Measurements from ENCODE around the gene PIGC. TPM values are rescaled to one million over a fixed set of nuclear protein-coding genes. Genes with fewer than 3 reads are reported as not detected.

The PIGC gene
- total RNA-seq = 20.4 and 23.9 TPM in 2 replicates

DNA sequence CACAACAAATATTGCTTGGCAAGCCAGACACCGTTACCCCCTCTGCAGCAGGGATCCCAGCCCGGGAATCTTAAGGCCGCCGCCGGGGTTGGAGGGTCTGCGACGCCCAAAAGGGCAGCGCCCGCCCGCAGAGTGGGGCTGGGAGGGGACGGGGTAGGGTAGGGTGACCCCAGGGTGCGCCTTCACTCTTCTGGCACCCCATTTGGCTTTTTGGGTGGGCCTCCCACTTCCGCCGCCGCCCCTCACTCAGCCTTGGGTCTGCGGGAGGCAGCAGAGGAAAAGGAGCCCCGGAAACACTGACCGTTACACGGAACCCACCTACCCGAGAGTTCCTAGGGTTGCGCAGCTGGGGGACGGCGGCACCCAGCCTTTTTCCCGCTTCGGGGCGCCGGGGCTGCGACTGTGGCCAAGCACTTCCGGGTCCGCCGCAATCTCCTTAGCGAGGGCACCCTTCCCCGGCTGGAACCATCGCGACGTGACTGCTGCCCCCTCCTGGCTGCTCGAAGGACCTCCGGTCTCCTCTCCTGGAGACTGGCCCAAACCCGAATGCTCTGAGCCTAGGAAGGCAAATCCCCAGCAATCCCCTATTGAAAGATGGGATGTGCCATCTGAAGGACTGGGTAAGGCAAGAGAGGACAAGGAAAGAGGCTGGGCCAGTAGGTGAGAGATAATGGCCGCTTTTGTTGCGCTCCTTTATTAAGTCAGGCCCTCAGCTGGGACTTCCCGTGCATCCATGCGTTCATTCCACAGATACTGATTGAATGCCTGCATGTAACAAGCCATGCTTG lies at the start of gene PIGC:
TSS of gene PIGC (minus strand) at position 404 of the 788 bp plus-strand sequence. CDS start 1,447 bp downstream, outside the sequence.
- peaks cover 27% of the 10 kb centered on the region for H3K36me3 Mint-ChIP-seq (ENCODE audit: low read depth)
- peak; percentile 97 for DNase-seq
- H3K9me3 Mint-ChIP-seq = peaks cover 6% of the 10 kb centered on the region
- H3K4me1 Mint-ChIP-seq = peaks cover 27% of the 10 kb centered on the region
- H3K27ac Mint-ChIP-seq = peak within 1 kb of the TSS; percentile 88
- no peaks in the 10 kb centered on the region for H3K27me3 Mint-ChIP-seq
- intact Hi-C loops (cut with micrococcal nuclease) = loop anchor here (1.0 to 10.0 kb wide), 5 partner anchors 15 to 639 kb away; no protein-coding TSS in a partner anchor
- H3K4me3 Mint-ChIP-seq = peak within 1 kb of the TSS; percentile 91

DNA sequence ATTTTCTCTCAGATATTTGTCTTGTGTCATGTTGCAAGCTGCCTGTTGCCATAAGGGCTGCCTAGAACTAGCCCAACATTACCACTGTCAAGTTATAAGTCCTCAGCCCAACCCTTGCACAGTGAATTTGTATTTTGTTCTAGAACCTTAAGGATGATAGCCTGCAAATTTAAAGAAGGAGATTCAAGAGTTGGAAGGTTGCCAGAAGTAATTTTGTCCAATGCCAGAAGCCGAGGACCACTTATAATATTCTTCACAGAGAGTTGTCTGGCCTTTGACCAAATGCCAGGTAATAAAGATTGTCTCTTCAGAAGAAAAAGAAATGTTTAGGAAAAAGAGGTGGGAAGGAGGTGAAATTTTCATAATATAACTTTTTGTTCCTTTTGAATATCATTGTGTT lies 48.6 kb upstream of the PIGC start:
- intact Hi-C loops (cut with micrococcal nuclease) = no loop called here
- no peak overlapping the region for H3K27ac Mint-ChIP-seq
- peaks cover 27% of the 10 kb centered on the region for H3K27me3 Mint-ChIP-seq
- no peaks in the 10 kb centered on the region for H3K9me3 Mint-ChIP-seq
- no peak overlapping the region for H3K4me3 Mint-ChIP-seq
- peaks cover 5% of the 10 kb centered on the region for H3K4me1 Mint-ChIP-seq
- DNase-seq = no peak
- H3K36me3 Mint-ChIP-seq (ENCODE audit: low read depth) = no peaks in the 10 kb centered on the region

DNA sequence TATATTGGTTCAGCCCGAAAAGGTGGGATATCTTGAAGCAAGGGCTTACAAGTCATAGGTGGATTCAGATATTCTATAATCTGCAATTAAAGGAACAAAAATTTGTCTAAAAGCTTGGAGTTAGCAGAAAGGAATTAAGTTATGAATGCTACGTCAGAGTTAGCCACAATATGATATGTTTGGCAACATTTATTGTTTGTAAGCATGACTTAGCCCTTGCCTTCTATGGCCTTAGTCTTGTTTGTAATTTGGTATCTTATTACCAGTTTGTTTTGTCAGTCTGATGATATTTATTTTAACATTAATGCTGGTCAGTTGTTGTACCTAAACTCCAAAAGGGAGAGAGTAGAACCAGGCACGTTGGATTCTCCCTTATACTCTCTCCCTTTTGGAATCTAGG lies 46.0 kb upstream of the PIGC start:
- Mint-ChIP-seq H3K27ac (no peak overlapping the region), H3K27me3 (peaks cover 35% of the 10 kb centered on the region), H3K9me3 (no peaks in the 10 kb centered on the region), H3K36me3 (ENCODE audit: low read depth) (no peaks in the 10 kb centered on the region), H3K4me3 (no peak overlapping the region), H3K4me1 (peaks cover 11% of the 10 kb centered on the region)
- intact Hi-C loops (cut with micrococcal nuclease) = no loop called here
- no peak for DNase-seq

DNA sequence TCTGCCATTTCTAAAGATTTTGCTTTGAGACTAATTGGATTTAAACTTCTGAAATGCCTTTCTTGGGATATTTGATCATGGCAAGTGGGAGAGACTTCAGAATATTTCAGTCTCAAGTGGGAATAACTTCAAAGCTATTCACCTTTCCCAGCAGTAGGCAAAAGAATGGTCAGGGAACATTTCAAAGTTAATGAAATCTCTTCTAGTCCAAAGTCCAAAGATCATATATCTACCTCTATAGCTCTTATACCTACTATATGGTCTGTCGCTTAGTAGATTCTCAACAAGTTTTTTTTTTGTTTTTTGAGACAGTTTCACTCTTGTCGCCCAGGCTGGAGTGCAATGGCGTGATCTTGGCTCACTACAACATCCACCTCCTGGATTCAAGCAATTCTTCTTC lies 44.5 kb upstream of the PIGC start:
- no peak overlapping the region for H3K27ac Mint-ChIP-seq
- intact Hi-C loops (cut with micrococcal nuclease) = no loop called here
- no peaks in the 10 kb centered on the region for H3K9me3 Mint-ChIP-seq
- H3K36me3 Mint-ChIP-seq (ENCODE audit: low read depth) = no peaks in the 10 kb centered on the region
- peaks cover 41% of the 10 kb centered on the region for H3K27me3 Mint-ChIP-seq
- no peak overlapping the region for H3K4me3 Mint-ChIP-seq
- DNase-seq = no peak
- H3K4me1 Mint-ChIP-seq = peaks cover 13% of the 10 kb centered on the region

DNA sequence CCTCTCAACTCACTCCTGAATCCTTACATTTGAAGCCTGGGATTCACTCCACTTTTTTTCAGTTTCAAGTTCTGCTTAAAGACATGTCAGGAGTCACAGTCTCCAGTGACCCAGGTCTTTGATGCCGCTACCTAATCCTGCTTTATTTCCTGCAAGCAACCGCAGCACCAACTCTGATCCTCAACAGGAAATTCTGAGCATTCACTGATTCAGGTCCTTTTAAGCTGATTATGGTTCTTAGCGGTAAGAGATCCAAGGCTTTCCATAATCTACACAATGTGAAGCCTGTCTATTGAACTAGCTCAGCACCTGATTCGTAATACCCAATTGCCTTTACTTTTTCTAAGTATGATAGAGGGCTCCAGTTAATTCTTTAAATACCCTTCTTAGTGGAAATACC lies 43.7 kb upstream of the PIGC start:
- Mint-ChIP-seq H3K27me3 (peaks cover 40% of the 10 kb centered on the region), H3K4me3 (no peak overlapping the region), H3K36me3 (ENCODE audit: low read depth) (no peaks in the 10 kb centered on the region), H3K27ac (no peak overlapping the region), H3K9me3 (no peaks in the 10 kb centered on the region), H3K4me1 (peaks cover 13% of the 10 kb centered on the region)
- DNase-seq = peak; percentile 57
- intact Hi-C loops (cut with micrococcal nuclease) = no loop called here

DNA sequence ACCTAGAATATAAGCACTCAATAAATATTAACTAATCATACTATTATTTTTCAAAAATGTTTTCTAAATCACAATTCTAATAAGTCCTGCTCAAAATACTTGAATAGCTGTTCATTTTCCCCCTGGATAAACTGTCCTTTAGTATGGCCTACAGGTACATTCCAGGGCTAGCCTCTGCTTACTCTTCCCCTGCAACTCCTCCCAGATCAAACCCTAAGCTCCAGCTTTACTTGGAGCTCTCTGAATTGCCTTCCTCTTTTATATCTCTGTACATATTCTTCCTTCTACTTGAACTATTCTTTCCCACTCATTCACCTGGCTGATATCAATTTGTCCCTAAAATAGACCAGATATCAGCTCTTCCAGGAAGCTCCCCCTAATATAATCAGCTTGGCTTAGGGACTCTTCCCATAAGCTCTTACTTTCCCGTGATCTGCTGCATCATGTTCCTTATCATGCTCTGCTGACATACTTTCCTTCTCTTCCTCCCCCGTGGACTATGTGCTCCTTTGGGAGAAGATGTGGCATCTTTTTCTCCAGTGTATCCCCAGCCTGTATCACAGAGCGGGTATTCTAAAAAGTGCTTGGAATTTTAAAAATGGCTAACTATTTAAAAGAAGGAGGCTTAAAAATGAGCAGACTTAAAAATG lies 43.1 kb upstream of the PIGC start:
- intact Hi-C loops (cut with micrococcal nuclease) = no loop called here
- Mint-ChIP-seq H3K4me3 (no peak overlapping the region), H3K9me3 (no peaks in the 10 kb centered on the region), H3K4me1 (peaks cover 13% of the 10 kb centered on the region), H3K27ac (no peak overlapping the region), H3K27me3 (peaks cover 40% of the 10 kb centered on the region), H3K36me3 (ENCODE audit: low read depth) (no peaks in the 10 kb centered on the region)
- DNase-seq = no peak

DNA sequence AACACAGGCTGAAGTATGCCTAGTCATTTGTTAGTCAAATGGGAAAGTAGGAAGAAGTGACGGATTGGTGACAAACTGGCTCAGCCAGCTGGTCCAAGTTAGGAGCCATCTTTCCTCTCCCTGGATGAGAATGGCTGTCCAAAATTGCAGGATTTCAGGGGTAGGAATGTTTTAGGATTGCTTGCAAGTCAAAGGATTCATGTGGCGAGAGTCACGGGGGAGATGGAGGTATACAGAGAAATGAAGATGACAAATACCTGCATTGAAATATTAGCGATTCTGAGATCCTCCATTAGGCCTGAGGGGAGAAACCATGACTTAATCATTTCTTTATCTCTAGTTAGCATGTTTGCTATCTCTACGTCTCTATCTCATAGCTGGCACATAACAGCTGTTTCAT lies 41.8 kb upstream of the PIGC start:
- intact Hi-C loops (cut with micrococcal nuclease) = no loop called here
- no peaks in the 10 kb centered on the region for H3K9me3 Mint-ChIP-seq
- H3K27me3 Mint-ChIP-seq = peaks cover 40% of the 10 kb centered on the region
- no peaks in the 10 kb centered on the region for H3K36me3 Mint-ChIP-seq (ENCODE audit: low read depth)
- peaks cover 13% of the 10 kb centered on the region for H3K4me1 Mint-ChIP-seq
- DNase-seq = no peak
- H3K4me3 Mint-ChIP-seq = no peak overlapping the region
- H3K27ac Mint-ChIP-seq = no peak overlapping the region

DNA sequence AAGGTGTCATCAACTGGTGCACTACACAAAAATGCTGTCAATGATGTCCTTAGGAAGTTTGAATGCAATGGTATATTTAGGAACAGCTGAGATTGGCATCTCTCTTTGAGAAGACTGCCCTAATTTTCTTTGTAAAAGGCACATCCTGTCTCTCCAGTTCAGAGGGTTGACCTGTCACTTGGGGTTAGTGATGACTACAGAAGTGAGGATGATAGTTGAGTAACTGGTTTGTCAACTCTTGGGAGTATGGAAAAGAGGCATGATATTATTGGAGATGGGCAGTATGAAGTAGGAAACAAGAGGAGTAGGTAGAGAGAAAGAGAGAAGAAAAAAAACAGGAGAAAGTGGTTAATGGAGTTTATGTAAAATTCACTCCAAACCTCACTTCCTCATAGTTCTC lies 40.4 kb upstream of the PIGC start:
- Mint-ChIP-seq H3K36me3 (ENCODE audit: low read depth) (no peaks in the 10 kb centered on the region), H3K4me1 (peaks cover 18% of the 10 kb centered on the region), H3K9me3 (no peaks in the 10 kb centered on the region), H3K27me3 (peaks cover 35% of the 10 kb centered on the region), H3K4me3 (no peak overlapping the region), H3K27ac (no peak overlapping the region)
- intact Hi-C loops (cut with micrococcal nuclease) = loop anchor here (5.0 kb wide), 1 partner anchor 38 kb away; no protein-coding TSS in a partner anchor
- no peak for DNase-seq

DNA sequence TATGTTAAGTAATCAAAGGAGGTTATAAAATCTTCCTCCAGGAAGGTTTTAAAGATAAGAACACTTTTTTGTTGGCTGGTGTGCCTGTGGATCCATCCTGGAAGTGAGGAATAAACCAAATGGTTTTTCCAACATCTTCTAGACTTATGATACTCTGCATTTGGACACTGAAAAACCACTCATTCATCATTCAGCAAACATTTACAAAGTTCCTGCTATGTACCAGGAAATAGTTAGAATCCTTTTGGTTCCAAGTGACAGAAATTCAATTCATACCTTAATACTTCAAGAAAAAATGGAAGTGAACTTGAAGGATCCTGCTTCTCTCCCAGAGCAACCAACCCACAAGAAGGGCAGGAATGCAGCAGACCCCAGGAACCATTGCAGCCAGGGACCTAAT lies 39.6 kb upstream of the PIGC start:
- no peak for DNase-seq
- H3K27me3 Mint-ChIP-seq = peaks cover 28% of the 10 kb centered on the region
- no peaks in the 10 kb centered on the region for H3K9me3 Mint-ChIP-seq
- no peak overlapping the region for H3K4me3 Mint-ChIP-seq
- intact Hi-C loops (cut with micrococcal nuclease) = loop anchor here (5.0 kb wide), 1 partner anchor 39 kb away; no protein-coding TSS in a partner anchor
- no peaks in the 10 kb centered on the region for H3K36me3 Mint-ChIP-seq (ENCODE audit: low read depth)
- peaks cover 18% of the 10 kb centered on the region for H3K4me1 Mint-ChIP-seq
- H3K27ac Mint-ChIP-seq = no peak overlapping the region

DNA sequence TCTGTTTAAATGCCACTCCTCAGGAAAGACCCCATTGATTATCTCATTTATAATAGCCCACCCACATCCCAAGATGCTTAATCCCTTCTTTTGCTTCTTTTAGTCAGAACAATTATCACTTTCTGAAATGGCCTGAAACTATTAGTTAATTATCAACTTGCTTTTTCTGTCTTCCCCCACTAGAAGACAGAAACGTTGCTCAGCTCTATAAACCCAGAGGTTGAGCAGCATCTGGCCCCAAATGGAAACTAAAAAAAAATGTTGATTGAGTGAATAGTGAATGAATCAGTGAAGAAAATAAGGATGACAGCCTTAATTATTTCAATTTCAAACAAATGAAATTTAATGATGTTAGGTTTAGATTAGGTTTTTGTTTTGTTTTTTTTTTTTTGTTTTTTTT lies 38.2 kb upstream of the PIGC start:
- Mint-ChIP-seq H3K9me3 (no peaks in the 10 kb centered on the region), H3K27ac (no peak overlapping the region), H3K4me1 (peaks cover 11% of the 10 kb centered on the region), H3K27me3 (peaks cover 22% of the 10 kb centered on the region), H3K36me3 (ENCODE audit: low read depth) (no peaks in the 10 kb centered on the region), H3K4me3 (no peak overlapping the region)
- intact Hi-C loops (cut with micrococcal nuclease) = loop anchor here (5.0 kb wide), 1 partner anchor 40 kb away; no protein-coding TSS in a partner anchor
- no peak for DNase-seq

DNA sequence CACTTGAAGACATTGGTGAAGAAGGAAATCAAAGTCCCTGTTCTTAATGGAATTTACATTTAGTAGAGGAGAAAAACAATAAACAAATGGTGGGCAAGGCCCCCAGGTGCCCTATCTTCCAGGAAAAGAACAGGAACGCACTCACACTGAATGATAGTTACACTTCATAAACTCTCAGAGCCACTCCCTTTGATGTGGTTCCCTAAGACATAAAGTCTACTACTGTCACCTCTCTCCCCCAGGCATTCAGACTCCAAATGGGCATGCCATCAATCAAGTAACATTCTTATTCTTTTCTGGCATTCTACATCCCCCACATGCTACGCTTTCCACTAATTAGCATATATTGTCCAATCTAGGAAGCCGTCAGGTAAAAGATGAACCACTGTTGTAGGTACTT lies 36.6 kb upstream of the PIGC start:
- Mint-ChIP-seq H3K9me3 (no peaks in the 10 kb centered on the region), H3K4me3 (no peak overlapping the region), H3K27ac (no peak overlapping the region), H3K27me3 (peaks cover 16% of the 10 kb centered on the region), H3K4me1 (peaks cover 9% of the 10 kb centered on the region), H3K36me3 (ENCODE audit: low read depth) (no peaks in the 10 kb centered on the region)
- DNase-seq = no peak
- intact Hi-C loops (cut with micrococcal nuclease) = loop anchor here (5.0 kb wide), 1 partner anchor 42 kb away; no protein-coding TSS in a partner anchor

DNA sequence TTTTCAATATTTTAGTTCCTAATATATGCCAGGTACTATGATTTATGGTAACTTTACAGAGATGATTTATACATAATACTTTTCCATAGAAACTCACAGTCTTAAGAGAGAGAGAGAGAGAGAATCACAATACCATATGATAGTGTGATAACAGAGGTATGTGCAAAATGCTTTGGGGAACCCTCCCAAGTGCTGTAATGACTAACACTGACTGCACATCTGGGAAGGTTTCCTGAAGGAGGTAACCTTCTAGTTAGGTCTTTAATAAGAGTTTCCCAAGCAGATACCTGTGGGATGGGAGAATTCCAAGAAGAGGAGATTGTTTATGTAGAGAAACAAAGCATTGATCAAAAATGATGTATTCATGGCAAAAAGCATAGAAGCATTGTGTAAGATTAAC lies 34.6 kb upstream of the PIGC start:
- intact Hi-C loops (cut with micrococcal nuclease) = no loop called here
- DNase-seq = no peak

DNA sequence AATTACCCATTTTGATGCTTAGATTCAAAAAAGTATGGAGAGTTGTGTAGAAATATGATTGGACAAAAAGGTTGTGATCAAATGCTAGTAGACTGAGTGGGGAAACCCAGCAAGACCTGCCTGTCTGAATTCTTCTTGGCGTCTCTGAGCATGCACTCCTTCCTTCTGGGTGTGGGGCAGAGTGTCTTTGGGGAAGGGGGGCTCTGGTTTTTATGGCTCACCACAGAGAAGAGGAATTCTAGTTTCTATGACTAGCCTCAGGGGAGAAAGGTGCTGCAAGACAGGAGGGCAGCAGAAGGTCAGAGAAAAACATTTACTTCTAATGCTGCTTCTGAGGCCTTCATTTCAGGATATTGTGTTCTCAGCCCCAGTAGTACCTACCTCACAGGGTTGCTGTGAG lies 33.9 kb upstream of the PIGC start:
- no peaks in the 10 kb centered on the region for H3K36me3 Mint-ChIP-seq (ENCODE audit: low read depth)
- H3K27ac Mint-ChIP-seq = no peak overlapping the region
- no peaks in the 10 kb centered on the region for H3K9me3 Mint-ChIP-seq
- no peak overlapping the region for H3K4me3 Mint-ChIP-seq
- DNase-seq = no peak
- peaks cover 6% of the 10 kb centered on the region for H3K4me1 Mint-ChIP-seq
- peaks cover 23% of the 10 kb centered on the region for H3K27me3 Mint-ChIP-seq
- intact Hi-C loops (cut with micrococcal nuclease) = no loop called here

More for the DNA sequence above, 34.6 kb upstream of the PIGC start:
- Mint-ChIP-seq H3K9me3 (no peaks in the 10 kb centered on the region), H3K4me3 (no peak overlapping the region), H3K27ac (no peak overlapping the region), H3K36me3 (ENCODE audit: low read depth) (no peaks in the 10 kb centered on the region), H3K4me1 (peaks cover 6% of the 10 kb centered on the region), H3K27me3 (peaks cover 18% of the 10 kb centered on the region)

DNA sequence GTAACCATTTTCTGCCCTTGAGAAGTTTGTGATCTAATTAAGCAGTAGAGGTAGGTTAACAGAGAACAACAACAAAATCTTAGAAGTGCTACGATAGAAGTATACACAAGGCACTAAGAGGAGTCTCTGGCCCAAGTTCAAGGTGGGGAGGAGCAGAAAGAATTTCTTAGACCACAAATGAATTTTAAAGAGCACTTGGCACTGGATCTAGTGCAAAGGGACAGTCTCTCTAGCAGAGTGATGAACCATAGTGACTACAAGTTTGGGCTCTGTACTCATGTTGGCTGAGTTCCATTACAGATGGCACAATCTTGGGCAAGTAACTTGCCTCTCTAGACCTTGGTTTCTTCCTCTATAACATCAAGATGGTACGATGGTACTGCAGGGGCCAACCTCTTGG lies 33.3 kb upstream of the PIGC start:
- H3K9me3 Mint-ChIP-seq = no peaks in the 10 kb centered on the region
- H3K4me3 Mint-ChIP-seq = no peak overlapping the region
- no peak for DNase-seq
- no peak overlapping the region for H3K27ac Mint-ChIP-seq
- intact Hi-C loops (cut with micrococcal nuclease) = no loop called here
- H3K27me3 Mint-ChIP-seq = peaks cover 26% of the 10 kb centered on the region
- H3K36me3 Mint-ChIP-seq (ENCODE audit: low read depth) = no peaks in the 10 kb centered on the region
- H3K4me1 Mint-ChIP-seq = peaks cover 6% of the 10 kb centered on the region
